ENCODE results near the gene SNAPC1.

Gene SNAPC1

GRCh38 chr14:61759878-61760277 is 2.3 kb upstream of the SNAPC1 start:
- no peak for DNase-seq (ENCODE audit: insufficient read length, low spot score)
- FAIRE-seq, result no peak

GRCh38 chr14:61761557-61761956 is 663 bp upstream of the SNAPC1 start:
- FAIRE-seq, result no peak
- TF ChIP-seq, protein P1, sequence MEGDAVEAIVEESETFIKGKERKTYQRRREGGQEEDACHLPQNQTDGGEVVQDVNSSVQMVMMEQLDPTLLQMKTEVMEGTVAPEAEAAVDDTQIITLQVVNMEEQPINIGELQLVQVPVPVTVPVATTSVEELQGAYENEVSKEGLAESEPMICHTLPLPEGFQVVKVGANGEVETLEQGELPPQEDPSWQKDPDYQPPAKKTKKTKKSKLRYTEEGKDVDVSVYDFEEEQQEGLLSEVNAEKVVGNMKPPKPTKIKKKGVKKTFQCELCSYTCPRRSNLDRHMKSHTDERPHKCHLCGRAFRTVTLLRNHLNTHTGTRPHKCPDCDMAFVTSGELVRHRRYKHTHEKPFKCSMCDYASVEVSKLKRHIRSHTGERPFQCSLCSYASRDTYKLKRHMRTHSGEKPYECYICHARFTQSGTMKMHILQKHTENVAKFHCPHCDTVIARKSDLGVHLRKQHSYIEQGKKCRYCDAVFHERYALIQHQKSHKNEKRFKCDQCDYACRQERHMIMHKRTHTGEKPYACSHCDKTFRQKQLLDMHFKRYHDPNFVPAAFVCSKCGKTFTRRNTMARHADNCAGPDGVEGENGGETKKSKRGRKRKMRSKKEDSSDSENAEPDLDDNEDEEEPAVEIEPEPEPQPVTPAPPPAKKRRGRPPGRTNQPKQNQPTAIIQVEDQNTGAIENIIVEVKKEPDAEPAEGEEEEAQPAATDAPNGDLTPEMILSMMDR (IDR thresholded peaks at IDR 0.05; ENCODE audit: insufficient read depth, missing control alignments), result no peak
- no peak for DNase-seq (ENCODE audit: insufficient read length, low spot score)

More at GRCh38 chr14:61759878-61760277, 2.3 kb upstream of the SNAPC1 start:
- TF ChIP-seq, protein P1 (IDR thresholded peaks at IDR 0.05; ENCODE audit: insufficient read depth, missing control alignments), result no peak

DNA sequence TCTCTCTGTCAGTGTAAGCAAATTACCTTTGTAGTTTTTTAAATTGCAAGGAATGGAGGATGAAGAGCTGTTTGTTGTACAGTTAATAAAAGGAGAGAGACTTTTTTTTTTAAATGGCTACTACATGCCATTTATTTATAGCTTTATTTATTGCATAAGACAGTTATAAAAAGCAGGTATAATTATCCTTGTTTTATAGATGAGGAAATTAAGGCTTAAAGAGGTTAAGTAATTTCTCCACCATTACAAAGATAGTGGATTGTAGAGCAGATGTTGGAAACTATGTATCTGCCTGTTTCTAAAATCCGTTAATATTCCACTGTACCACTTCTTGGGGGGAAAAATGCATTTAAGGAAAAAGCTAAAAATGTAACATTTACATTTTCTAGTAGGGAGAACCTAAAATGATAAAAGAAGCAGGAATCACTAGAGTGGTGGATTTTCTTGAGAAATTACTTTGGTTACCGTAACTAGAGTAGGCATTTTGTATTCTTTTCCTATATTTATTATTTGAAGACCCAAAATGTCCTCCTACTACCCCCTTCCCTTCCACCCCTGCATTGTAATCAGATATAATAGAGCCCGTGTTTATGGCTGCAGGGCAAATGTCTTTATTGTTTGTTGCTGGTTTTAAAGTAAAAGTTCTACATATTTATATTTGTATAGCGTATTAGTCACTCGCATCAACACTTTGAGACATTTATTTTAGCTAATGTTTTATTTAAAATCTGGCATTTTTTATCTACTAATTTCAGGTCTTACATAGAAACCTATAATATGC is 2.3 kb downstream of the SNAPC1 start:
- no peak for DNase-seq (ENCODE audit: insufficient read length, low spot score)
- peak; percentile 16 for FAIRE-seq
- TF ChIP-seq, protein P1 (IDR thresholded peaks at IDR 0.05; ENCODE audit: insufficient read depth, missing control alignments), result no peak

GRCh38 chr14:61765225-61765943 is 3.2 kb downstream of the SNAPC1 start:
- FAIRE-seq, result no peak
- DNase-seq (ENCODE audit: insufficient read length, low spot score), result no peak
- TF ChIP-seq, protein P1 (IDR thresholded peaks at IDR 0.05; ENCODE audit: insufficient read depth, missing control alignments), result no peak

DNA sequence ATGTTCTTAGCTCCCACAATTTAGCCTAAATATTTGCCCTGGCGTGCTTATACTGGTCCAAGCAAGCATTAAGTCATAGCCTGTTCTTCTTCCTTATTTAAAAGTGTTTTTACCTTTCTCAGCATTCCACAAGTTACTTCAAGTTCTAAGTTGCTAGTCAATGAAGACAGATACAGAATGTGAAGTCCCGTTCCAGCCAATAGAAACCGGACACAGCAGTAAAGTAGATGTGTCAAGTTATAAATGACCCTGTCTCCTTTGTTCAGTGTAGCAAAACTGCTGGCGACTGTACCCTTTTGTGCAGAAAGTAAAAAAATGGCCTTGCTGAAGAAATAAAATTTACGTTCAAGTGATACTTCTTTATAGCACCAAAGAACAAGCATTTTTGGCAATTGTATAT is 3.9 kb downstream of the SNAPC1 start:
- no peak for DNase-seq (ENCODE audit: insufficient read length, low spot score)
- FAIRE-seq, result no peak
- TF ChIP-seq, protein P1 (IDR thresholded peaks at IDR 0.05; ENCODE audit: insufficient read depth, missing control alignments), result no peak

DNA sequence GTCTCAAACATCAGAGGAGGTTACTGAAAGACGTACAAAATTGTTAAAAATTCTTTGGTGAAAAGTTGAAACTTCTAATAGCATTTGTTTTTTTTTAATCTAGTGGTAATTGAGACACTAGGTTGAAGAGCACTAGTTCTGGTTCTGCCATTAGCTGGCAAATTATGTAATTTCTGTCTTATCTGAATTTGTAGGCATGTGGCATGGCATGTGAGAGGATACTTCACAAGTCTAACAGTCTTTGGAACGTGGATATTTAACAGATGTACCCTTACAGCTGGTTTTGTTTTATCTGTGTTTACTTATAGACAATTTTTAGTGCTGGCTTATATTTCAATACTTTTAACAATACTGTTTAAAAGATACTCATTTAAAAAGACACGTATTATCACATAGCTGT is 6.0 kb downstream of the SNAPC1 start:
- DNase-seq (ENCODE audit: insufficient read length, low spot score) (no peak), FAIRE-seq (peak; percentile 11)
- TF ChIP-seq, protein P1 (IDR thresholded peaks at IDR 0.05; ENCODE audit: insufficient read depth, missing control alignments), result no peak

DNA sequence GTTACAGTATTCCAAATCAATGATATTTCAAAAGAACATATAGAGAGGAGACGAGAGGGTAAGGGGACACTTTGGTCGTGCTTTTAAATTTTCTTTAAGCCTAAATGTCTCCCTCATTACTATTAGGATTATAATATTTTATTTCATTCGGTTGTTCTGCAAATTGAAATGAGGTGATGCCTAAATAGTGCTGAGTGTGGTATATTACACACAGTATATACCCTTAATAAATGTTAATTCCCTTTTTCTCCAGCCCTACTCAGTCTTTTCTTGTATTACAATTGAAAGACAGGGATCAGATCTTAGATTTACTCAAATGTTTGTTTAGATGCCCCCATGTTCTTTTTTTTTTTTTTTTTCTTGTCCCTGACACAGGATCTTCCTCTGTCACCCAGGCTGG is 7.7 kb downstream of the SNAPC1 start:
- TF ChIP-seq, protein P1 (IDR thresholded peaks at IDR 0.05; ENCODE audit: insufficient read depth, missing control alignments), result no peak
- DNase-seq (ENCODE audit: insufficient read length, low spot score) (no peak), FAIRE-seq (no peak)

Measured in D721Med (cell line).